ENCODE data around the gene EIPR1.

The EIPR1 gene

GRCh38 chr2:3319745-3320566 lies 57.7 kb downstream of the EIPR1 start:
- TF ChIP-seq CREB5 (CRISPR knock-in tag; IDR thresholded peaks at IDR 0.05; ENCODE audit: low read depth), result no peak
- no peak for TF ChIP-seq TCF4 (CRISPR knock-in tag; IDR thresholded peaks at IDR 0.05; ENCODE audit: borderline replicate concordance)
- TF ChIP-seq PATZ1 (CRISPR knock-in tag; IDR thresholded peaks at IDR 0.05; ENCODE audit: borderline replicate concordance), result no peak
- TF ChIP-seq ZC3H10 (CRISPR knock-in tag; IDR thresholded peaks at IDR 0.05), result no peak
- TF ChIP-seq RARB (CRISPR knock-in tag; IDR thresholded peaks at IDR 0.05), result no peak
- TF ChIP-seq ISL1 (CRISPR knock-in tag; IDR thresholded peaks at IDR 0.05), result no peak
- no peak for TF ChIP-seq ZNF565 (CRISPR knock-in tag; conservative IDR thresholded peaks at IDR 0.05; ENCODE audit: low read depth)
- no peak for TF ChIP-seq OSR1 (CRISPR knock-in tag; IDR thresholded peaks at IDR 0.05)
- TF ChIP-seq GLIS3 (CRISPR knock-in tag; IDR thresholded peaks at IDR 0.05), result no peak
- no peak for TF ChIP-seq CSDC2 (CRISPR knock-in tag; IDR thresholded peaks at IDR 0.05)
- TF ChIP-seq ESRRG (CRISPR knock-in tag; IDR thresholded peaks at IDR 0.05), result no peak
- TF ChIP-seq TSHZ2 (CRISPR knock-in tag; IDR thresholded peaks at IDR 0.05), result no peak
- TF ChIP-seq ARNTL (CRISPR knock-in tag; IDR thresholded peaks at IDR 0.05; ENCODE audit: borderline replicate concordance, low read depth), result no peak
- ATAC-seq, result no peak

GRCh38 chr2:3319134-3319533 lies 58.5 kb downstream of the EIPR1 start:
- TF ChIP-seq ZNF8 (CRISPR knock-in tag; IDR thresholded peaks at IDR 0.05) (no peak), ZNF565 (CRISPR knock-in tag; conservative IDR thresholded peaks at IDR 0.05; ENCODE audit: low read depth) (no peak), SNAI2 (CRISPR knock-in tag; IDR thresholded peaks at IDR 0.05) (no peak), ISL1 (CRISPR knock-in tag; IDR thresholded peaks at IDR 0.05) (no peak), CSRNP3 (CRISPR knock-in tag; IDR thresholded peaks at IDR 0.05) (no peak), TOX (CRISPR knock-in tag; IDR thresholded peaks at IDR 0.05; ENCODE audit: borderline replicate concordance) (no peak), ARNTL (CRISPR knock-in tag; IDR thresholded peaks at IDR 0.05; ENCODE audit: borderline replicate concordance, low read depth) (no peak), OSR1 (CRISPR knock-in tag; IDR thresholded peaks at IDR 0.05) (no peak), POU6F1 (CRISPR knock-in tag; IDR thresholded peaks at IDR 0.05; ENCODE audit: borderline replicate concordance, low read depth) (no peak), ZNF70 (CRISPR knock-in tag; IDR thresholded peaks at IDR 0.05) (no peak), RARB (CRISPR knock-in tag; IDR thresholded peaks at IDR 0.05) (no peak), ZFP3 (CRISPR knock-in tag; IDR thresholded peaks at IDR 0.05) (no peak), BACH2 (CRISPR knock-in tag; IDR thresholded peaks at IDR 0.05; ENCODE audit: borderline replicate concordance) (no peak), ESRRG (CRISPR knock-in tag; IDR thresholded peaks at IDR 0.05) (no peak), ZFP30 (CRISPR knock-in tag; IDR thresholded peaks at IDR 0.05) (no peak), PPARA (CRISPR knock-in tag; IDR thresholded peaks at IDR 0.05; ENCODE audit: borderline replicate concordance) (no peak), TSHZ2 (CRISPR knock-in tag; IDR thresholded peaks at IDR 0.05) (no peak)
- ATAC-seq, result no peak
